ENCODE measurements around the gene SLC9C1.

The SLC9C1 gene

GRCh38 chr3:112096176-112096575 lies 197.8 kb downstream of the SLC9C1 start:
- no peak for DNase-seq

- no peak for DNase-seq
Observed at GRCh38 chr3:112095731-112096130, 198.3 kb downstream of the SLC9C1 start.

DNA sequence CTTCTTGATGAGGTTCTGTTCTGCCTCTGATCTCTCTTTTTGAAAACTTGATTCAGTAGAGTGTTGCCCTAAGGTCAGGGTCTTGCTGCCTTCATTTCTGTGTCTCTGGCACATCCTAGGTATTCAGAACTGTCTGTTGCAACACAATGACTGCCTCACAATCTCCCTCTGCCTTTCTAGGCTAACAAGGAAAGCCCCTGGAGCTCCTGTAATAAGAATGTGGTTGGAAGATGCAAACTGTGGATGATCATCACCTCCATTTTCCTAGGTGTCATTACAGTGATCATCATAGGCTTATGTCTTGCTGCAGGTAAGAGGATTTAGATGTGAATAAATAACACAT lies 200.9 kb downstream of the SLC9C1 start:
- DNase-seq: no peak

- no peak for DNase-seq
Observed at GRCh38 chr3:112092496-112093179, 201.4 kb downstream of the SLC9C1 start.

DNA sequence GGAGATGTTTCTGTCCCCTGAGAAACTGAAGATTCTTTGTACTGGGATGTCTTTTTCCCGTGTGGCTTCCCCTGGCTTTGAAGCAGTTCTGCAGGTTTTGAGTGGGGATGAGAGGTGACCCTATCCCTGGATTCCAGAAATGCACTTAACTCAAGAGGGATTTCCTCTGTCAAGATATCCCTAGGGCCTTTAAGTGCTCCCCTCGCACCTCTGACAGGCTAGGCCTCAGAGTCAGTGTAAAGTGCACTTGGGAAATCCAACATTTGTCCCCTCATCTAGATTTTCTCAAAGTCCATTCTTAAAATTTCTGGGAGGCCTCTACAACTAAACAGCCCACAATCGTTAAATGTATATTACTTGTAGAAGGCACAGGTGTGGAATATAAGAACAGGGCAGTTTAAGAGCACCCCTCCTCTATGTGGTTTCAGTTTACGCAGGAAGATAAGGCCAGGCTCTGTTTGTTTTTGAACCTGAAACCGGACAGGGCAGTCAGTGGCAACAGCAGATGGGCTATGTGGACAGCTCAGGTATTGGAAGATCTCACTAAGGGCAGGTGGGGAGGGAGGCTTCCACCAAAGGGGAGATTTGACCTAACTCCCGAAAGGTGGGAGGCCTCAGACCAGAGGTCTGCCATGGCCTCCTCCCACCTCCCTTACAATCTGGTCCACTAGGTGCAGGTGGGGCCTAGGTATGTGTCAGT lies 203.0 kb downstream of the SLC9C1 start:
- no peak for DNase-seq

All from activated CD8-positive, alpha-beta memory T cell treated with anti-CD3 and anti-CD28 coated beads for 24 hours (primary cell).